ENCODE data around the gene FYB1.

The FYB1 gene

DNA sequence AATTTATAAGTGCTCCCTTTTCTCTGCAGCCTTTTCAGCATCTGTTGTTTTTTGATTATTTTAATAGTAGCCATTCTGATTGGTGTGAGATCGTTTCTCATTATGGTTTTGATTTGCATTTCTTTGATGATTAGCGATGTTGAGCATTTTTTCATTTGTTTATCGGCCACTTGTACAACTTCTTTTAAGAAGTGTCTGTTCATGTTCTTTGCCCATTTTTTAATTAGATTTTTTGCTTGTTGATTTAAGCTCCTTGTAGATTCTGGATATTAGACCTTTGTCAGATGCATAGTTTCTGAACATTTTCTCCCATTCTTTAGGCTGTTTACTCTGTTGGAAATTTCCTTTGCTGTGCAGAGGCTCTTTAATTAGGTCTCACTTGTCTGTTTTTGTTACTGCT, 46.3 kb downstream of the FYB1 start:
- no peaks in the 10 kb centered on the region for H3K9me3 ChIP-seq (ENCODE audit: insufficient read depth, low read depth, low read length)
- no peak overlapping the region for H3K4me3 ChIP-seq (ENCODE audit: low read length)
- no peaks in the 10 kb centered on the region for H3K36me3 ChIP-seq (ENCODE audit: insufficient read depth, low read depth, low read length)
- H3K9ac ChIP-seq (ENCODE audit: low read depth, low read length) = no peak overlapping the region
- H3K4me1 ChIP-seq (ENCODE audit: insufficient read depth, low read length) = peaks cover under 1% of the 10 kb centered on the region; the same call in 1 of the 2 replicates
- H3K27me3 ChIP-seq (ENCODE audit: insufficient read depth, low read length) = no peaks in the 10 kb centered on the region
- H3K27ac ChIP-seq (ENCODE audit: low read length) = no peak overlapping the region

DNA sequence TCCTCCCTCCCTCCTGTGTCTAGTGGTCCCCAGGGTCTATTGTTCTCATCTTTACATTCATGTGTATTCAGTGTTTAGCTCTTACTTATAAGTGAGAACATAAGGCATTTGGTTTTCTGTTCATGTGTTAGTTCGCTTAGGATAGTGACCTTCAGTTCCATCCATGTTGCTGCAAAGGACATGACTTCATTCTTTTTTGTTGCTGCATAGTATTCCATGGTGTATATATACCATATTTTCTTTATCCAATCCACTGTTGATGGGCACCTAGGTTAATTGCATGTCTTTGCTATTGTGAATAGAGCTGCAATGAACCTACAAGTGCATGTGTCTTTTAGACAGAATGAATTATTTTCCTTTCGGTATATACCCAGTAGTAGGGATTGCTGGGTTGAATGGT, 46.8 kb downstream of the FYB1 start:
- H3K9me3 ChIP-seq (ENCODE audit: insufficient read depth, low read depth, low read length) = no peaks in the 10 kb centered on the region
- H3K27ac ChIP-seq (ENCODE audit: low read length) = no peak overlapping the region
- H3K36me3 ChIP-seq (ENCODE audit: insufficient read depth, low read depth, low read length) = no peaks in the 10 kb centered on the region
- no peaks in the 10 kb centered on the region for H3K27me3 ChIP-seq (ENCODE audit: insufficient read depth, low read length)
- H3K4me3 ChIP-seq (ENCODE audit: low read length) = no peak overlapping the region
- H3K4me1 ChIP-seq (ENCODE audit: insufficient read depth, low read length) = peaks cover 5% of the 10 kb centered on the region; the same call in 1 of the 2 replicates
- no peak overlapping the region for H3K9ac ChIP-seq (ENCODE audit: low read depth, low read length)

DNA sequence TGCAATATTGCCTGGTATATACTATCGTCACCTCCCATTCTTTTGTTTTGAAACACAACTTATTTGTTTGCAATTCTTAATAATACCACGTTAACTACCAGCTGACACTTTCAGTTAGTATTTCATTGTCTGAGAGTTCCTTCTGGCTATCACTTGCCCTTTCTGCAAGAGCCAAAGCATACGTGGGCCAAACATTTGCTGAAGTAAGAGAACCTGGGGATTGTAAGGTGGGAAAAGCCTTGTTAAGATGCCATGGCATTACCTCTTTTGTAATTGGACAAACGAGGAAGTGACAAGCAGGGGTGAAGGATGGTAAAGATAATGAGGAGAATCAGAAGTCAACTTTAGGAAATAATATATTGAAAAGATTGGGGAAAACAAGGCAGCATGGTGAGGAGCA, 47.7 kb downstream of the FYB1 start:
- Histone ChIP-seq H3K4me3 (ENCODE audit: low read length) (no peak overlapping the region), H3K9me3 (ENCODE audit: insufficient read depth, low read depth, low read length) (no peaks in the 10 kb centered on the region), H3K27ac (ENCODE audit: low read length) (no peak overlapping the region), H3K36me3 (ENCODE audit: insufficient read depth, low read depth, low read length) (no peaks in the 10 kb centered on the region), H3K9ac (ENCODE audit: low read depth, low read length) (no peak overlapping the region), H3K4me1 (ENCODE audit: insufficient read depth, low read length) (peaks cover 9% of the 10 kb centered on the region; the same call in 1 of the 2 replicates), H3K27me3 (ENCODE audit: insufficient read depth, low read length) (no peaks in the 10 kb centered on the region)

DNA sequence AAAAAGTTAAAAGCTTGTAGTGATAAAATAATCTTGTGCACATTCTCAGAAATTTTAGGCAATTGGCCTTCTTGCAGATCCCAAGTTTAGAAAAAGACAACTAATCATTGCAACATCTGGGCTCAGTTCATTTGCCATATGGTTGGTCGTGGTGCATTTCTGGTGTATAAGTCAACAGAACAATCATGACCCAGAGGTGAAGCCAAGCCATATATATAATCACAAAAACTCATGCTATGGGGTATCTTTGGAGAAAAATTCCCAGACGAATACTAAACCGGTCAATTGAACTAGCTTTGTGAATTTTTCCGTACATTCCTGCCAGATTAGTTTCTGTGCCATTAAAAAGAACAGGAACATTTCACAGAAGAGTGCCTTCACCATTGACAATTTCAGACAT, 50.3 kb downstream of the FYB1 start:
- Histone ChIP-seq H3K9ac (ENCODE audit: low read depth, low read length) (no peak overlapping the region), H3K27ac (ENCODE audit: low read length) (no peak overlapping the region), H3K27me3 (ENCODE audit: insufficient read depth, low read length) (no peaks in the 10 kb centered on the region), H3K36me3 (ENCODE audit: insufficient read depth, low read depth, low read length) (no peaks in the 10 kb centered on the region), H3K4me1 (ENCODE audit: insufficient read depth, low read length) (peaks cover 9% of the 10 kb centered on the region; the same call in 1 of the 2 replicates), H3K9me3 (ENCODE audit: insufficient read depth, low read depth, low read length) (no peaks in the 10 kb centered on the region), H3K4me3 (ENCODE audit: low read length) (no peak overlapping the region)

DNA sequence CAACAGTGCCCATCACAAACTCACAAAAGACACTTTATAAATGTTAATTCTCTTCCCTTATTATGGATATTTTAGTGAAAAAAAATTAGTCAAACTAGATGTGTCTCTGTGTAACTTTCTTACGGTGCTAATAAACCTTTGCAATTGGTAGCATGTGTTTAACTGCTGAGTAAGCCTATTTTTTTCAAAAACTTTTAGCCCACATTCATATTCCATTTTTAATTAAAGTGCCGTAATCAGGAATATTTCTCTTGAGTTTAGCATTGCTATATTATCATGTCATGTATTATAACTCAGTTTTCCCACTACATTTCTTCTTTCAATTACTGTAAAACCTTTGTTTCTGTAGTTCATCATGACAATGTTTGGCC, 51.4 kb downstream of the FYB1 start:
- Histone ChIP-seq H3K27ac (ENCODE audit: low read length) (no peak overlapping the region), H3K4me3 (ENCODE audit: low read length) (no peak overlapping the region), H3K9ac (ENCODE audit: low read depth, low read length) (no peak overlapping the region), H3K36me3 (ENCODE audit: insufficient read depth, low read depth, low read length) (no peaks in the 10 kb centered on the region), H3K4me1 (ENCODE audit: insufficient read depth, low read length) (peaks cover 9% of the 10 kb centered on the region; the same call in 1 of the 2 replicates), H3K27me3 (ENCODE audit: insufficient read depth, low read length) (no peaks in the 10 kb centered on the region), H3K9me3 (ENCODE audit: insufficient read depth, low read depth, low read length) (no peaks in the 10 kb centered on the region)

DNA sequence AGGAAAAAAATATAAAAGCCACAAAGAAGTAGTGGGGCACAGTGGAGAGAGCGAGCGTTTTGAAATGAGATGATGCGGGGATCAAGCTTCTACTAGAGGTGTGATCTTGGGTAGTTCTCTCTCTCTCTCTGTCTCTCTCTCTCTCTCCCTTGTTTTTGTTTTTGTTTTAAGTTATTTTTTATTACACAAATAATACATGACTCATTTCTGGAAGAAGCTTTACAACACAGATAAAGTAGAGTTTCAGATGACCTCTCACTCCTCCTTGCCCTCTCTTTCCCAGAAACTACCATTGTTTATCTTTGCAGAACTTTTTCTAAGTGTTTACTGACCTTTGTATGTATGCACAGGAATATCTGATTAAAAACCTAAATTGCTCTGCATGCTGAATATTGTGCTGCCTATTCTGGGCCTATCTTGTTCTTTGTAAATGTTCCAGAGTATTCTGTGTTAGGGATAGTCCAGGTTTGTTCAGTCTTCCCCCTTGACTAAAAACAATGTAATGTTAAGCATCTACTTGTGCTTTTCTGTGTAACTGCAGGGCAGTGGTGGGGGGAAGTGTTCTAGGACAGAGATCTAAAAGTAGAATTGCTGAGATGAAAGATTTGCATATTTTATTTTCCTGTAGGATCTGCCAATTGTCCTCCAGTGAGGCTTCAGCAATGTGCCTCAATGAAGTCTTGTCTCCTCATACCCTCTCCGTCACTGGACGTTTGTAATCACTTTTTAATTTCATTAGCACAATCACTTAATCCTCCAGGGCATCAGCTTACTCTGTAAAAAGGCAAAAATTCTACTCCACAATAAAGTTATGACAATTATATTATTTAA, 52.0 kb downstream of the FYB1 start:
- no peak overlapping the region for H3K4me3 ChIP-seq (ENCODE audit: low read length)
- no peak overlapping the region for H3K9ac ChIP-seq (ENCODE audit: low read depth, low read length)

DNA sequence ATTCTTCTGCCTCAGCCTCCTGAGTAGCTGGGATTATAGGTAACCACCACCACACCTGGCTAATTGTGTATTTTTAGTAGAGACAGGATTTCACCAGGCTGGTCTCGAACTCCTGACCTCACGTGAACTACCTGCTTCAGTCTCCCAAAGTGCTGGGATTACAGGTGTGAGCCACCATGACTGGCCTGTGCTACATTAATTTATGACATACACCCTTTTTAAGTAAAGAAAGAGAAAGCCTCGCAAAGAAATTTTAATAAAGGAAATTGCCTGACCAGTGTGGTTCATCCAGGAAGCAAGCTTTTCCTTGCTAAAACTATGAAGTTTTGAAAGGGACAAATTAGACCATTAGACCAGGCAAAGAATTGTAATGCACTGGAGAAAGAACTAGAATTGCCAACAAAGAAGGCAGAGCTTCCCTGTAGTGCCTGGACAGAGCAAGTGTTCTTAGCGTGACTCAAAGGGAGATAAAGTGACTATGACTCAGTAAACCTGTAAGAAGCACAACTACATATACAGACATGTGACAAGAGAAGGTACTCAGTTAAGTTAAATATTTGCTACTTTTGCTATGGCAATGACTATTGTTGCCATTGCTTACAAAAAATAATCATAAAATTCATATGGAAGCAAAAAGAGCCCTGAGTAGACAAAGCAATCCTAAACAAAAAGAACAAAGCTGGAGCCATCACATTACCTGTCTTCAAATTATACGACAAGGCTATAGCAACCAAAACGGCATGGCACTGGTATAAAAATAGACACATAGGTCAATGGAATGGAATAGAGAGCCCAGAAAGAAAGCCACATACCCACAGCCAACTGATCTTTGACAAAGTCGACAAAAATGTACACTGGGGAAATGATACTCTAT, 54.6 kb downstream of the FYB1 start:
- peaks cover 9% of the 10 kb centered on the region; the same call in 1 of the 2 replicates for H3K4me1 ChIP-seq (ENCODE audit: insufficient read depth, low read length)
- H3K36me3 ChIP-seq (ENCODE audit: insufficient read depth, low read depth, low read length) = no peaks in the 10 kb centered on the region
- H3K27me3 ChIP-seq (ENCODE audit: insufficient read depth, low read length) = no peaks in the 10 kb centered on the region
- H3K9ac ChIP-seq (ENCODE audit: low read depth, low read length) = no peak overlapping the region
- H3K27ac ChIP-seq (ENCODE audit: low read length) = no peak overlapping the region
- no peaks in the 10 kb centered on the region for H3K9me3 ChIP-seq (ENCODE audit: insufficient read depth, low read depth, low read length)
- no peak overlapping the region for H3K4me3 ChIP-seq (ENCODE audit: low read length)

More for the DNA sequence above, 52.0 kb downstream of the FYB1 start:
- Histone ChIP-seq H3K9me3 (ENCODE audit: insufficient read depth, low read depth, low read length) (no peaks in the 10 kb centered on the region), H3K27ac (ENCODE audit: low read length) (no peak overlapping the region), H3K27me3 (ENCODE audit: insufficient read depth, low read length) (no peaks in the 10 kb centered on the region), H3K36me3 (ENCODE audit: insufficient read depth, low read depth, low read length) (no peaks in the 10 kb centered on the region), H3K4me1 (ENCODE audit: insufficient read depth, low read length) (peaks cover 9% of the 10 kb centered on the region; the same call in 1 of the 2 replicates)

DNA sequence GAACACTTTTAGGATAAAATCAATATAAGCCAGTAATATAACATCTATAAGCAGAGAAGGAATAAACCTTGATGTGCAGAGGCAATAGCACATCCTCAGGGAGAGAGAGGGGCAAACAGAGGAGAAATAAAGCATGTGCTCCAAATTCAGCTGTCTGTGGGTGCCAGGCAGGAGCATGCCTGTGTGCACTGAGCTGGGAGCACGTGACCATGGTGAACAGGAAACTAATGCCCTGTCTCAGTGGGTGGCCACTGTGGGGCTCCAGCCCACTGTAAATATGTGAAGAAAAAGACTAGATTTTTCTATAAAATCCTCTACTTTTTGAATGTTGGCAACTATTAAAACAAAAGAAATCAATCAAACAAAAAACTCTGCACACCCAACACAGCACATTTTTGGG, 55.3 kb downstream of the FYB1 start:
- H3K36me3 ChIP-seq (ENCODE audit: insufficient read depth, low read depth, low read length) = no peaks in the 10 kb centered on the region
- H3K9me3 ChIP-seq (ENCODE audit: insufficient read depth, low read depth, low read length) = no peaks in the 10 kb centered on the region
- H3K4me3 ChIP-seq (ENCODE audit: low read length) = no peak overlapping the region
- H3K4me1 ChIP-seq (ENCODE audit: insufficient read depth, low read length) = peaks cover 9% of the 10 kb centered on the region; the same call in 1 of the 2 replicates
- H3K27me3 ChIP-seq (ENCODE audit: insufficient read depth, low read length) = no peaks in the 10 kb centered on the region
- H3K9ac ChIP-seq (ENCODE audit: low read depth, low read length) = no peak overlapping the region
- no peak overlapping the region for H3K27ac ChIP-seq (ENCODE audit: low read length)

DNA sequence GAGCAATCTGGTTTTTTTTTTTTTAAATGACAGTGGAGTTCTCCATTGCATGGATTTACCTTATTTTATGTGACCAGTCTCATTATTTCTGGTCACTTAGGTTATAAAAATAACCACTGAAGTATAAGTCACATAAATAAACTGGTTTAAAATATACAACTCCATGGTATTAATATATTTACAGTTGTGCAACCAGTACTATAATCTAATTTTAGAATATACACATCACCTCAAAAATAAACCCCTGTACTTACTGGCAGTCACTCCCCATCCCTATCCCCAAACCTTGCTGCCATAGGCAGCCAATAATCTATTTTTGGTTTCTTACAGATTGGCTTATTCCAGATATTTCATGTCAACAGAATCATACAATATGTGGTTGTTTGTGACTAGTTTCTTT, 57.8 kb downstream of the FYB1 start:
- H3K9ac ChIP-seq (ENCODE audit: low read depth, low read length) = no peak overlapping the region
- H3K4me1 ChIP-seq (ENCODE audit: insufficient read depth, low read length) = no peaks in the 10 kb centered on the region
- H3K9me3 ChIP-seq (ENCODE audit: insufficient read depth, low read depth, low read length) = no peaks in the 10 kb centered on the region
- H3K4me3 ChIP-seq (ENCODE audit: low read length) = no peak overlapping the region
- H3K27me3 ChIP-seq (ENCODE audit: insufficient read depth, low read length) = no peaks in the 10 kb centered on the region
- H3K36me3 ChIP-seq (ENCODE audit: insufficient read depth, low read depth, low read length) = no peaks in the 10 kb centered on the region
- no peak overlapping the region for H3K27ac ChIP-seq (ENCODE audit: low read length)

DNA sequence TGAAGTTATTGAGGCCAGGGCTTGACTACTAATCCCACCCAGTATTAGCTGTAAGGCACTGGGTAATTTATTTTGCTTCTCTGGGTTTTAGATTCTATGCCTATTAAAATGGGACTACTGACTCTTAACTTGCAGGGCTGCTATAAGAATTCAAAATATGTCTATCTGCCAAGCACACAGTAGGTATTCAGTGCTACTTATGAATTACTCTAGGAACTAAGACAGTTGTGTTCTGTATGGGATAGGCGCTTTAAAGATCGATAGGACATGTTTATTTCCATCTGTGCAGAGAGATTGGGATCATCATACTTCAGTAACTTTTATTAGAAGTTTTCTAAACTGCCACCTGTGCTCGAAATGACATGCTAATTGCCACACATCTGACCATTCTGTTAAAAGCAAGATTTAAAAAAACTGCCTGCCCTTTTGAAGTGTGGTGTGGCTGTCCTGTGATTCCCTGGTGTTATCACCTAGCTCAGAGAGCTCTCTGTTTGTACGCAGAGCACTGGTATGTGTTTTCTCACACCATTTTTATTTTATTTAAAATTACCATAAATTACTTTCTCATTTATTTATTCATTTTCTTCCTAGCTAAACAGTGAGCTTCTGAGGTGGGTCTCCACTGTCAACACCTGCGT, 58.7 kb downstream of the FYB1 start:
- H3K27me3 ChIP-seq (ENCODE audit: insufficient read depth, low read length) = no peaks in the 10 kb centered on the region
- no peak overlapping the region for H3K9ac ChIP-seq (ENCODE audit: low read depth, low read length)
- no peaks in the 10 kb centered on the region for H3K4me1 ChIP-seq (ENCODE audit: insufficient read depth, low read length)
- H3K9me3 ChIP-seq (ENCODE audit: insufficient read depth, low read depth, low read length) = no peaks in the 10 kb centered on the region
- no peak overlapping the region for H3K4me3 ChIP-seq (ENCODE audit: low read length)
- no peak overlapping the region for H3K27ac ChIP-seq (ENCODE audit: low read length)
- no peaks in the 10 kb centered on the region for H3K36me3 ChIP-seq (ENCODE audit: insufficient read depth, low read depth, low read length)

DNA sequence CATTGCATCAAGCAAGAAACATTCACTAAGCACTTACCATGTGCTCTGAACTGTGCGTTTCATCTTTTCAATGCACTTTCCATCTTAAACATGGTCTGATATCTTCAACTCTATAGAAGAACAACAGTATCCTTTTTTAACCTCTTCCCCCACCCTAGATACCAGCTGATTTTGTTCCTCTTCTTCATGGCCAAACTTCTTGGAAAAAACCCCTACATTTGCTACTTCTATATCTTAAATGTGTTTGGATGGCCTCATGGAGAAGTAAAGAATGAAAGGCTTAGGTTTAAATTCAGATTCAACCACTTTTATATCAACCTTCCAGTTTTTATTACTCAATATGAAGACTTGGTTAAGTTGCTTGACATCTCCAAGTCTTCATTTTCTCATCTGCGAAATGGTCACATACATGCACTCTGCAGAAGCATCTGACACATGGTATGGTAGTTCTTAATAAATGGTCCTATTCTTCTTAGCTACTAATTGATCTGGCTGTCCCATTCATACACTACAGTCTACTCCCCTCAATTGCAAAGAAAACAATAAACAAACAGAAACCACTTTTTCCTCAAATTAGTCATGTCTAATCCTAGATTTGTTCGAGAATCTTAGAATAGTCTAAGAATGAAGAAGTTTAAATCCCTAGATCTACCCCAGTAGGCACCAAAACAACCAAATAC, 59.4 kb downstream of the FYB1 start:
- Histone ChIP-seq H3K27ac (ENCODE audit: low read length) (no peak overlapping the region), H3K27me3 (ENCODE audit: insufficient read depth, low read length) (no peaks in the 10 kb centered on the region), H3K4me1 (ENCODE audit: insufficient read depth, low read length) (no peaks in the 10 kb centered on the region), H3K36me3 (ENCODE audit: insufficient read depth, low read depth, low read length) (no peaks in the 10 kb centered on the region), H3K9me3 (ENCODE audit: insufficient read depth, low read depth, low read length) (no peaks in the 10 kb centered on the region), H3K4me3 (ENCODE audit: low read length) (no peak overlapping the region), H3K9ac (ENCODE audit: low read depth, low read length) (no peak overlapping the region)
